Neural crest cell (in vitro differentiated cells): ENCODE measurements around the gene C9orf85. TPM values are rescaled to one million over a fixed set of nuclear protein-coding genes. Genes with fewer than 3 reads are reported as not detected.

Source experiments
- DNase-seq: peaks from one replicate; pipeline ENCODE4 v3.0.0; 2021; ENCODE audit warnings: low read depth, mixed read lengths, low spot score
- H3K27ac Mint-ChIP-seq: one replicate; pipeline ENCODE4 v1.8.0; 2021; ENCODE audit warnings: mild to moderate bottlenecking, mixed read lengths; ENCODE audit not compliant: unreplicated experiment
- H3K27me3 Mint-ChIP-seq: 2 replicates; pipeline ENCODE4 v1.8.0; 2021; ENCODE audit warnings: low read depth, mild to moderate bottlenecking, mixed read lengths
- H3K36me3 Mint-ChIP-seq: 2 replicates; pipeline ENCODE4 v1.8.0; 2021; ENCODE audit warnings: low read depth, mild to moderate bottlenecking, mixed read lengths
- H3K4me1 Mint-ChIP-seq: 2 replicates; pipeline ENCODE4 v1.8.0; 2021; ENCODE audit warnings: mixed read lengths
- H3K4me3 Mint-ChIP-seq: one replicate; pipeline ENCODE4 v1.8.0; 2021; ENCODE audit warnings: mild to moderate bottlenecking, mixed read lengths
- H3K9me3 Mint-ChIP-seq: 2 replicates; pipeline ENCODE4 v1.8.0; 2021; ENCODE audit warnings: mixed read lengths
- long read RNA-seq: library from polyadenylated mRNA; unstranded; transcript quantifications from one replicate; pipeline ENCODE4 v2.0.0, GENCODE V29; 2020
- total RNA-seq: library from RNA; stranded (reverse); gene quantifications from 2 replicates; pipeline ENCODE4 v1.2.1, GENCODE V29; 2021
- TF ChIP-seq, protein P1 (sequence below): fragments of 200-600 bp; sonication (generic); conservative IDR thresholded peaks from 2 replicates; pipeline ENCODE4 v1.5.0; 2021; ENCODE audit warnings: antibody characterized with exemption, mild to moderate bottlenecking

Gene C9orf85, protein sequence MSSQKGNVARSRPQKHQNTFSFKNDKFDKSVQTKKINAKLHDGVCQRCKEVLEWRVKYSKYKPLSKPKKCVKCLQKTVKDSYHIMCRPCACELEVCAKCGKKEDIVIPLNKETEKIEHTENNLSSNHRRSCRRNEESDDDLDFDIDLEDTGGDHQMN
- 13.4 and 15.4 TPM in 2 replicates for total RNA-seq
- long read RNA-seq, transcript C9orf85-201 (4 exons, 1,279 nt) = major isoform, 5 of 15 reads
- long read RNA-seq, partial matches to known transcripts = 0 of 15 reads
- long read RNA-seq, other reads (novel, unspliced or antisense) = 7 of 15 reads

DNA sequence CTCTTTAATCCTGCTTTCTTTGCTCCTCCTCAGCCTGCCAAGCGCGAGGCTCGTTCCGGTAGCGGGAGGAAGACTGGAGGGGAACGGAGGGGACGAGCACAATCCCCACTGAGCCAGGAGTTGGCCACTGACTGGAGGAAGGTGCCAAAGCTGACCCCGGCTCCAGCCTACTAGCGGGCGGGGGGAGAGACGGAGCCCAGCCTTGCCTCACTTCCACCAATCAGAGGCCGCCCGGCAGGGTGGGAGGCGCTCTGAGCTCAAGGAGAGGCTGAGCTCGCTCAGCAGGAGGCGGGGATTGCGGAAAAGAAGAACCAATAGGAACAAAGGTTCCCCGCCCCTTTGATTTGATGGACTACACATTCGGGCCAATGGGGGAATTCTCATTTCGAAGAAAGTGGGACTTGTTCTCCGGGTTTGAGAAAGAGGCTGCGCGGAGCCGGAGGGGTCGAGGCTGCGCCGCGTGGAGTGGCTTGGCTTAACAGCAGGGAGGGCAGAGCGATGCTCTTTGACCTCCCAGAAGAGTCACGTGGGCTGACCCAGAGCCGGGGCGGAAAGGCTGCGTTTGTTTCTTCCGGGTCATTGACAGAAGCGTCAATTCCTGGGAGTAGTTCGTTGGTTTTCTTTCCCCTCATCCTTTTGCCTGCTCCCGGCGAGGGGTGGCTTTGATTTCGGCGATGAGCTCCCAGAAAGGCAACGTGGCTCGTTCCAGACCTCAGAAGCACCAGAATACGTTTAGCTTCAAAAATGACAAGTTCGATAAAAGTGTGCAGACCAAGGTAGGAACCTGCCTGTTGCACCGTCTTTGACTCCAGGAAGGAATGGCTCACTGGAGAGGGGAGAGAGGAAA lies at the start of gene C9orf85, which contains the start of gene ABHD17B:
TSS of gene C9orf85 (plus strand) at position 579 of the 847 bp plus-strand sequence. CDS start at position 675, 96 bp downstream.
TSS of gene ABHD17B (minus strand) at position 133 of the 847 bp plus-strand sequence. CDS start 36,113 bp downstream, outside the sequence.
- Mint-ChIP-seq H3K36me3 (no peaks in the 10 kb centered on the region), H3K4me1 (peaks cover 56% of the 10 kb centered on the region), H3K27me3 (no peaks in the 10 kb centered on the region), H3K9me3 (no peaks in the 10 kb centered on the region), H3K4me3 (peak within 1 kb of the TSS; percentile 100), H3K27ac (peak within 1 kb of the TSS; percentile 99)
- peak; percentile 91 for DNase-seq
- TF ChIP-seq, protein P1, sequence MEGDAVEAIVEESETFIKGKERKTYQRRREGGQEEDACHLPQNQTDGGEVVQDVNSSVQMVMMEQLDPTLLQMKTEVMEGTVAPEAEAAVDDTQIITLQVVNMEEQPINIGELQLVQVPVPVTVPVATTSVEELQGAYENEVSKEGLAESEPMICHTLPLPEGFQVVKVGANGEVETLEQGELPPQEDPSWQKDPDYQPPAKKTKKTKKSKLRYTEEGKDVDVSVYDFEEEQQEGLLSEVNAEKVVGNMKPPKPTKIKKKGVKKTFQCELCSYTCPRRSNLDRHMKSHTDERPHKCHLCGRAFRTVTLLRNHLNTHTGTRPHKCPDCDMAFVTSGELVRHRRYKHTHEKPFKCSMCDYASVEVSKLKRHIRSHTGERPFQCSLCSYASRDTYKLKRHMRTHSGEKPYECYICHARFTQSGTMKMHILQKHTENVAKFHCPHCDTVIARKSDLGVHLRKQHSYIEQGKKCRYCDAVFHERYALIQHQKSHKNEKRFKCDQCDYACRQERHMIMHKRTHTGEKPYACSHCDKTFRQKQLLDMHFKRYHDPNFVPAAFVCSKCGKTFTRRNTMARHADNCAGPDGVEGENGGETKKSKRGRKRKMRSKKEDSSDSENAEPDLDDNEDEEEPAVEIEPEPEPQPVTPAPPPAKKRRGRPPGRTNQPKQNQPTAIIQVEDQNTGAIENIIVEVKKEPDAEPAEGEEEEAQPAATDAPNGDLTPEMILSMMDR = no peak

DNA sequence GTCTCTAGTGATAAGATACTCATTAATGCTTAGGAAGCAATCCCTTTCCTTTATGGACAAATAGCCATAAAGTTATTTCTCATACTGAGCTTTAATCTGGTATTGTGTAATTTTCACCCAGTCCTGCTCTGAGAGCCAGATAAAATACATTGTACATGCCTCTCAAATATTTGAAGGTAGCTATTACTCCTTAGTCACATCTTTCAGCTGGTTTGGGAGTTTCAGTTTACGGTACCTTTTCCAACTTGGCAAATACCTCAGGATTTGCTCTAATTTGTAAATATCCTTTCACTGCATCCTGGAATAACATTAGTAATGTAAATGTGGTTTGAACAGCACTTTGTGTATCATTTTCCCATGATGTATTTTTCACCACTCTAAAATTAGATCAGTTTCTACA lies 47.8 kb upstream of the C9orf85 start:
- Mint-ChIP-seq H3K27me3 (no peaks in the 10 kb centered on the region), H3K4me1 (peaks cover 16% of the 10 kb centered on the region), H3K9me3 (peaks cover 14% of the 10 kb centered on the region), H3K27ac (no peak overlapping the region), H3K36me3 (peaks cover 53% of the 10 kb centered on the region), H3K4me3 (no peak overlapping the region)
- DNase-seq = no peak
- TF ChIP-seq, protein P1 = no peak

DNA sequence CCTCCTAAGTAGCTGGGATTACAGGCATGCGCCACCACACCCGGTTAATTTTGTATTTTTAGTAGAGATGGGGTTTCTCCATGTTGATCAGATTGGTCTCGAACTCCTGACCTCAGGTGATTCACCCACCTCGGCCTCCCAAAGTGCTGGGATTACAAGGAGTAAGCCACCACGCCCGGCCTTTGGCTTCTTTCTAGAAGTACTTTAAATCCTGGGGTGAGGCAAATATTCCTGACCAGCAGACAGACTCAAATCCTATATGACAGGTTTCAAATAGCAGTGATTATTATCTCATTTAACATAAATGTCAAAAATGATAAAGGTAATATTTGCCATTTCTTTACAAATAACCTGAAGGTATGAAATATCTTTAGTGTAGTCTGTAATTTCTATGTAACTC lies 36.1 kb upstream of the C9orf85 start:
- TF ChIP-seq, protein P1 = no peak

DNA sequence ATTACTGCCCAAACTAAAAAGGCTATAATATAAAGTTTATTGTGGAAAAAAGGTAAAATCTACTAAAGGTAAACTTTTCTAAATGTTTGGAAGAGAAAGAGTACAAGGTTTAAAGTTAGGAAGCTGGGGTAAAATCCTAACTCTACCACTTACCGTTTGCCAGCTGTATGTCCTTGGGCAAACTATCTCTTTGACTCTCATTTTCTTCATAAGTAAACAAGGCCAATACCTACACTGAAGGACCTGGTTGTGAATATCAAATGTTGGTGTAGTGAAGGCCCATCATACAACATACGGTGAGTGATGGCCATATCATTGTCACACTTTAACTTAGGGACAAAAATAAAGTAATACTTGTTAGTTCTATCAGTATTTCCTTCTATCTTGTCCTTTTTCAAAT lies 35.3 kb upstream of the C9orf85 start:
- TF ChIP-seq, protein P1 = no peak
- H3K9me3 Mint-ChIP-seq = peaks cover 14% of the 10 kb centered on the region
- H3K4me1 Mint-ChIP-seq = no peaks in the 10 kb centered on the region
- H3K4me3 Mint-ChIP-seq = no peak overlapping the region
- no peak overlapping the region for H3K27ac Mint-ChIP-seq
- no peaks in the 10 kb centered on the region for H3K27me3 Mint-ChIP-seq
- no peak for DNase-seq
- H3K36me3 Mint-ChIP-seq = peaks cover 38% of the 10 kb centered on the region

More for the DNA sequence above, 36.1 kb upstream of the C9orf85 start:
- Mint-ChIP-seq H3K4me3 (no peak overlapping the region), H3K9me3 (peaks cover 12% of the 10 kb centered on the region), H3K4me1 (no peaks in the 10 kb centered on the region), H3K27ac (no peak overlapping the region), H3K27me3 (no peaks in the 10 kb centered on the region), H3K36me3 (peaks cover 35% of the 10 kb centered on the region)
- no peak for DNase-seq

DNA sequence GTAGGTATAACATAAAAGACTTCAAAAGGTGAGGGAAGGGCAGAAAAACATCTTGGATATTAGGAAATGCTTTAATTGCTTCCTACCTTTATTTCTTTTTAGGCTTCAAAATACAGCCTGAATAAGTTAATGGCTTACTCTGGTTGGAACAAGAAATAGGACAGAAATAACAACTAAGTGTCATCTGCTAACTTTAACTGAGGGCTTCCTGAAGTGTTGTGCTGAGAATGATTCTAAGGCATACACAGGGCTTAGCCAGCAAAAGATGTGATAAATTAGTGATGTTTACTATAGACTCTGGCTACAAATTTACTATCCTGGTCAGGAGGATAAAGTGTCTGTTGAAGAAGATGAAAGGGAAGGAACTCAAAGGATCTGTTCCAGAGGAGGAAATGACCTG lies 34.6 kb upstream of the C9orf85 start:
- Mint-ChIP-seq H3K9me3 (peaks cover 14% of the 10 kb centered on the region), H3K36me3 (peaks cover 44% of the 10 kb centered on the region), H3K27me3 (no peaks in the 10 kb centered on the region), H3K4me1 (no peaks in the 10 kb centered on the region), H3K27ac (no peak overlapping the region), H3K4me3 (no peak overlapping the region)
- TF ChIP-seq, protein P1 = no peak
- no peak for DNase-seq
